Astrocyte (in vitro differentiated cells and primary cell): Measurements from ENCODE around the gene EDA. TPM values are rescaled to one million over a fixed set of nuclear protein-coding genes. Genes with fewer than 3 reads are reported as not detected.
A peak's percentile ranks its signal among the peaks of the same experiment; 100 is the strongest.

Experiments used
- DNase-seq: peaks from one replicate; pipeline ENCODE4 v3.0.0-alpha.2; 2010; ENCODE audit warnings: low read depth
- FAIRE-seq: peaks from 2 replicates; lab custom pipeline; 2011; peaks lifted over from hg19 to GRCh38; lab: Jason Lieb, UNC
- H2AFZ ChIP-seq: 2 replicates; pipeline ENCODE4 v1.6.0; 2012; ENCODE audit warnings: low read depth, low read length, inconsistent platforms
- H3K27ac ChIP-seq: 2 replicates; pipeline ENCODE4 v1.5.1; 2011; ENCODE audit warnings: low read depth, low read length, inconsistent platforms
- H3K27me3 ChIP-seq: 2 replicates; pipeline ENCODE4 v1.6.0; 2011; ENCODE audit warnings: low read length, inconsistent platforms; ENCODE audit not compliant: insufficient read depth
- H3K36me3 ChIP-seq: 2 replicates; pipeline ENCODE4 v1.5.1; 2011; ENCODE audit warnings: low read length, inconsistent platforms; ENCODE audit not compliant: insufficient read depth
- H3K4me1 ChIP-seq: 2 replicates; pipeline ENCODE4 v1.5.1; 2011; ENCODE audit warnings: low read length, inconsistent platforms; ENCODE audit not compliant: insufficient read depth
- H3K4me2 ChIP-seq: 2 replicates; pipeline ENCODE4 v1.6.0; 2012; ENCODE audit warnings: low read length, inconsistent platforms
- H3K4me3 ChIP-seq: 2 replicates; pipeline ENCODE4 v1.5.1; 2011; ENCODE audit warnings: low read depth, mild to moderate bottlenecking, low read length, inconsistent platforms; ENCODE audit not compliant: insufficient read depth
- H3K79me2 ChIP-seq: 2 replicates; pipeline ENCODE4 v1.6.0; 2012; ENCODE audit warnings: mild to moderate bottlenecking, low read length, inconsistent platforms; ENCODE audit not compliant: insufficient read depth
- H3K9ac ChIP-seq: 2 replicates; pipeline ENCODE4 v1.6.0; 2012; ENCODE audit warnings: mild to moderate bottlenecking, low read length, inconsistent platforms
- H3K9me3 ChIP-seq: 2 replicates; pipeline ENCODE4 v1.5.1; 2012; ENCODE audit warnings: low read depth, mild to moderate bottlenecking, low read length, inconsistent platforms; ENCODE audit not compliant: insufficient read depth
- H4K20me1 ChIP-seq: 2 replicates; pipeline ENCODE4 v1.6.0; 2012; ENCODE audit warnings: low read length, inconsistent platforms; ENCODE audit not compliant: insufficient read depth
- H3K27ac Mint-ChIP-seq: one replicate; pipeline ENCODE4 v1.8.0; 2021; ENCODE audit warnings: mild to moderate bottlenecking, mixed read lengths; ENCODE audit not compliant: unreplicated experiment
- H3K27me3 Mint-ChIP-seq: one replicate; pipeline ENCODE4 v1.8.0; 2021; ENCODE audit warnings: low read depth, mixed read lengths; ENCODE audit not compliant: unreplicated experiment
- H3K36me3 Mint-ChIP-seq: one replicate; pipeline ENCODE4 v1.8.0; 2021; ENCODE audit warnings: low read depth, mixed read lengths; ENCODE audit not compliant: unreplicated experiment
- H3K4me1 Mint-ChIP-seq: one replicate; pipeline ENCODE4 v1.8.0; 2021; ENCODE audit warnings: low read depth, mixed read lengths; ENCODE audit not compliant: unreplicated experiment
- H3K4me3 Mint-ChIP-seq: one replicate; pipeline ENCODE4 v1.8.0; 2021; ENCODE audit warnings: mild to moderate bottlenecking, moderate library complexity, mixed read lengths; ENCODE audit not compliant: unreplicated experiment
- H3K9me3 Mint-ChIP-seq: one replicate; pipeline ENCODE4 v1.8.0; 2021; ENCODE audit warnings: mild to moderate bottlenecking, mixed read lengths; ENCODE audit not compliant: unreplicated experiment
- EZH2 ChIP-seq: IDR thresholded peaks from 2 replicates; pipeline ENCODE4 v1.6.1; 2012; ENCODE audit warnings: mild to moderate bottlenecking, low read length, inconsistent platforms; ENCODE audit not compliant: insufficient read depth
- total RNA-seq: library from RNA; stranded (reverse); gene quantifications from 2 replicates; pipeline ENCODE4 v1.2.1, GENCODE V29; 2021
- TF ChIP-seq, protein P1 (sequence below): IDR thresholded peaks from 2 replicates; pipeline ENCODE4 v1.5.1; 2011; ENCODE audit warnings: low read depth, mild to moderate bottlenecking, inconsistent platforms, low read length, moderate library complexity; ENCODE audit not compliant: insufficient read depth

EDA gene
- total RNA-seq, 1 donor from 2014 or later, result 1.8 TPM

DNA sequence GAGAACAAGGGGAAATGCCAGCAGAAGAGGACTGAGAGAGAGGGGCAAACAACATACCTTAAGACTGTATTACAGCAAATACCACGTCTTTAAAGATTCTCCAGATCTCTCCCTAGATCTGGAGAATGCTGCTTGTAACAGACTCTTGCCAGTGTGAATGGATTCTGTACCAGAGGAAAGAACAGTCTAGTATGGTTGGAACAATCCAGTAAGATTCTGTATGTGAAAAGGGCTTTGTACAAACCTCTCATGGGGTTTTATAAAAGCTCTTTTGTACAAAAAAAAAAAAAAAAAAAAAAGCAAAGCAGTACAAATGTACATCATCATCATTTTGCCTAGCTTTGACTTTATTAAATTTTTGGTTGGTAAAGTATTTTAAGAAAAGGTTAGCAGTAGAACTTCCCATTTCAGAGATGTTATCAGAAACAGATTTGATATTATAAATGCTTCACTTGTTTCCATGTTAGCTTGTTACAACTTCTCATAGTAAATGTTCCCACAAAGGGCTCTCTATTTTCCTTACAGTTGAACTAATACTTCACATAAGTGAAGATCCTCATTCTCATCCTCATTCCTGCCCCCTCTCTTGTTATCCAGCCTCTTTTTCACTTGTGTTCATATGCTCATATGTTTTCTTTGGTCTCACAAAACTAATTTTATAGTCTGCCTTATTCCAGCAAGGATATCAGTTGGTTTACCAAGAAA is 144.2 kb downstream of the EDA start:
- peak; percentile 71 for FAIRE-seq
- Mint-ChIP-seq H3K36me3 (no peaks in the 10 kb centered on the region), H3K9me3 (no peaks in the 10 kb centered on the region), H3K27me3 (no peaks in the 10 kb centered on the region), H3K4me3 (no peak overlapping the region), H3K4me1 (no peaks in the 10 kb centered on the region), H3K27ac (no peak overlapping the region)
- H3K27me3 ChIP-seq, result no peaks in the 10 kb centered on the region
- no peak overlapping the region for H3K9ac ChIP-seq
- H3K27ac ChIP-seq, result no peak overlapping the region
- no peaks in the 10 kb centered on the region for H3K36me3 ChIP-seq
- H2AFZ ChIP-seq, result no peak overlapping the region
- no peaks in the 10 kb centered on the region for H4K20me1 ChIP-seq
- no peaks in the 10 kb centered on the region for H3K79me2 ChIP-seq
- no peak for DNase-seq
- TF ChIP-seq EZH2, result no peak
- TF ChIP-seq, protein P1, sequence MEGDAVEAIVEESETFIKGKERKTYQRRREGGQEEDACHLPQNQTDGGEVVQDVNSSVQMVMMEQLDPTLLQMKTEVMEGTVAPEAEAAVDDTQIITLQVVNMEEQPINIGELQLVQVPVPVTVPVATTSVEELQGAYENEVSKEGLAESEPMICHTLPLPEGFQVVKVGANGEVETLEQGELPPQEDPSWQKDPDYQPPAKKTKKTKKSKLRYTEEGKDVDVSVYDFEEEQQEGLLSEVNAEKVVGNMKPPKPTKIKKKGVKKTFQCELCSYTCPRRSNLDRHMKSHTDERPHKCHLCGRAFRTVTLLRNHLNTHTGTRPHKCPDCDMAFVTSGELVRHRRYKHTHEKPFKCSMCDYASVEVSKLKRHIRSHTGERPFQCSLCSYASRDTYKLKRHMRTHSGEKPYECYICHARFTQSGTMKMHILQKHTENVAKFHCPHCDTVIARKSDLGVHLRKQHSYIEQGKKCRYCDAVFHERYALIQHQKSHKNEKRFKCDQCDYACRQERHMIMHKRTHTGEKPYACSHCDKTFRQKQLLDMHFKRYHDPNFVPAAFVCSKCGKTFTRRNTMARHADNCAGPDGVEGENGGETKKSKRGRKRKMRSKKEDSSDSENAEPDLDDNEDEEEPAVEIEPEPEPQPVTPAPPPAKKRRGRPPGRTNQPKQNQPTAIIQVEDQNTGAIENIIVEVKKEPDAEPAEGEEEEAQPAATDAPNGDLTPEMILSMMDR, result no peak
- H3K4me3 ChIP-seq, result no peak overlapping the region
- no peaks in the 10 kb centered on the region for H3K4me1 ChIP-seq
- no peaks in the 10 kb centered on the region for H3K9me3 ChIP-seq
- H3K4me2 ChIP-seq, result no peak overlapping the region

- Mint-ChIP-seq H3K4me1 (no peaks in the 10 kb centered on the region), H3K36me3 (no peaks in the 10 kb centered on the region), H3K27me3 (no peaks in the 10 kb centered on the region), H3K4me3 (no peak overlapping the region), H3K27ac (no peak overlapping the region), H3K9me3 (no peaks in the 10 kb centered on the region)
- Histone ChIP-seq H3K79me2 (no peaks in the 10 kb centered on the region), H3K4me1 (no peaks in the 10 kb centered on the region), H3K9me3 (no peaks in the 10 kb centered on the region), H3K9ac (no peak overlapping the region), H3K27me3 (no peaks in the 10 kb centered on the region), H4K20me1 (no peaks in the 10 kb centered on the region), H3K27ac (no peak overlapping the region), H3K4me3 (no peak overlapping the region), H2AFZ (no peak overlapping the region), H3K4me2 (no peak overlapping the region), H3K36me3 (no peaks in the 10 kb centered on the region)
- DNase-seq, result no peak
- TF ChIP-seq, protein P1, result no peak
- no peak for FAIRE-seq
Measured at GRCh38 chrX:69761633-69762032, 145.7 kb downstream of the EDA start.

- no peak overlapping the region for H3K27ac Mint-ChIP-seq
- no peak overlapping the region for H3K4me3 ChIP-seq
- H4K20me1 ChIP-seq, result no peaks in the 10 kb centered on the region
- H3K79me2 ChIP-seq, result no peaks in the 10 kb centered on the region
- no peaks in the 10 kb centered on the region for H3K36me3 ChIP-seq
- no peak for DNase-seq
- no peak overlapping the region for H2AFZ ChIP-seq
- H3K4me2 ChIP-seq, result no peak overlapping the region
- no peaks in the 10 kb centered on the region for H3K4me1 ChIP-seq
- no peak for FAIRE-seq
- no peak overlapping the region for H3K9ac ChIP-seq
- no peaks in the 10 kb centered on the region for H3K9me3 ChIP-seq
- TF ChIP-seq, protein P1, result no peak
- TF ChIP-seq EZH2, result no peak
- no peaks in the 10 kb centered on the region for H3K36me3 Mint-ChIP-seq
- H3K27me3 Mint-ChIP-seq, result no peaks in the 10 kb centered on the region
- H3K4me1 Mint-ChIP-seq, result no peaks in the 10 kb centered on the region
- no peak overlapping the region for H3K4me3 Mint-ChIP-seq
- H3K27ac ChIP-seq, result no peak overlapping the region
- no peaks in the 10 kb centered on the region for H3K27me3 ChIP-seq
- no peaks in the 10 kb centered on the region for H3K9me3 Mint-ChIP-seq
Measured at GRCh38 chrX:69762340-69762739, 146.4 kb downstream of the EDA start.
